CD4-positive, alpha-beta memory T cell (primary cell): Measurements from ENCODE around the gene GPR75. TPM values are rescaled to one million over a fixed set of nuclear protein-coding genes. Genes with fewer than 3 reads are reported as not detected.
A peak's percentile ranks its signal among the peaks of the same experiment; 100 is the strongest.
"Not testable (repeated sequence)": the region's sequence is repeated elsewhere in the genome, so short reads cannot be mapped to it uniquely, and the experiment has no call there.

Experiments used
- CTCF ChIA-PET: fragments of 350-600 bp; sonication (Branson Sonifier 250); formaldehyde crosslinking; loops from one replicate; lab custom pipeline; 2021; ENCODE audit warnings: inconsistent platforms; ENCODE audit not compliant: partially characterized antibody; lab: Charles Lee
- POLR2A ChIA-PET: fragments of 350-600 bp; sonication (Branson Sonifier 250); formaldehyde crosslinking; loops from one replicate; lab custom pipeline; 2021; ENCODE audit not compliant: partially characterized antibody; lab: Charles Lee
- DNase-seq, 5 donors: peaks; one replicate each; pipeline versions ENCODE4 v3.0.0 to v3.0.0-alpha.2; 2020 to 2022; ENCODE audit warnings: mixed read lengths in 1 of 5
- H3K27ac ChIP-seq: one replicate; pipeline ENCODE4 v1.7.0; 2013; ENCODE audit warnings: low read depth, low read length
- H3K27me3 ChIP-seq: 2 replicates; pipeline ENCODE4 v1.7.0; 2013; ENCODE audit warnings: mild to moderate bottlenecking, low read length, moderate library complexity; ENCODE audit not compliant: insufficient read depth
- H3K36me3 ChIP-seq: 2 replicates; pipeline ENCODE4 v1.7.0; 2013; ENCODE audit warnings: mild to moderate bottlenecking, low read length, moderate library complexity; ENCODE audit not compliant: insufficient read depth
- H3K4me1 ChIP-seq: 2 replicates; pipeline ENCODE4 v1.7.0; 2013; ENCODE audit warnings: mild to moderate bottlenecking, low read length, moderate library complexity; ENCODE audit not compliant: insufficient read depth
- H3K4me3 ChIP-seq, 2 donors: one replicate each; pipeline ENCODE4 v1.7.0; 2013; ENCODE audit warnings: low read length in 2 of 2, mild to moderate bottlenecking in 1 of 2
- H3K9me3 ChIP-seq, 2 donors: one replicate each; pipeline ENCODE4 v1.7.0; 2013; ENCODE audit warnings: low read length in 2 of 2, control low read depth in 1 of 2; ENCODE audit not compliant: control insufficient read depth in 1 of 2
- H3K27ac Mint-ChIP-seq, 7 donors: one replicate each; pipeline ENCODE4 v1.8.0; 2020 to 2021; ENCODE audit warnings: mixed read lengths in 7 of 7, mild to moderate bottlenecking in 6 of 7, inconsistent platforms in 3 of 7, moderate library complexity in 3 of 7
- H3K27me3 Mint-ChIP-seq, 2 donors: one replicate each; pipeline ENCODE4 v1.8.0; 2020 to 2021; ENCODE audit warnings: mixed read lengths in 2 of 2
- H3K36me3 Mint-ChIP-seq, 2 donors: one replicate each; pipeline ENCODE4 v1.8.0; 2020 to 2021; ENCODE audit warnings: mixed read lengths in 2 of 2, inconsistent platforms in 1 of 2, mild to moderate bottlenecking in 1 of 2
- H3K4me1 Mint-ChIP-seq, 4 donors: one replicate each; pipeline ENCODE4 v1.8.0; 2020 to 2021; ENCODE audit warnings: mixed read lengths in 4 of 4, mild to moderate bottlenecking in 1 of 4
- H3K4me3 Mint-ChIP-seq, 8 donors: one replicate each; pipeline ENCODE4 v1.8.0; 2020 to 2021; ENCODE audit warnings: mixed read lengths in 8 of 8, mild to moderate bottlenecking in 7 of 8, moderate library complexity in 6 of 8, inconsistent platforms in 3 of 8
- H3K9me3 Mint-ChIP-seq, 8 donors: one replicate each; pipeline ENCODE4 v1.8.0; 2020 to 2021; ENCODE audit warnings: mixed read lengths in 8 of 8, mild to moderate bottlenecking in 5 of 8, inconsistent platforms in 3 of 8, moderate library complexity in 1 of 8
- intact Hi-C: fragments of 100-400 bp; cut with micrococcal nuclease; formaldehyde crosslinking; loops from one replicate; pipeline ENCODE4 v1.15.1; 2023
- polyA plus RNA-seq, 2 donors: library from polyadenylated mRNA; unstranded; fragments of 300-500 nt; fragmentation: Illumina TruSeq; gene quantifications; one replicate each; pipeline ENCODE4 v1.2.3, GENCODE V29; 2021
- total RNA-seq, 2 experiments: library from RNA; stranded (reverse); gene quantifications; one replicate each; pipeline ENCODE4 v1.2.3, GENCODE V29; 2021

The GPR75 gene
- total and polyA plus RNA-seq, 4 experiments from 2014 or later: 3.1 to 4.3 TPM; not detected in 2

GRCh38 chr2:53841651-53842050 lies 18.1 kb downstream of the GPR75 start:
- DNase-seq, H3K4me1 ChIP-seq, H3K4me3 ChIP-seq, H3K27ac Mint-ChIP-seq, H3K9me3 Mint-ChIP-seq, intact Hi-C loops, H3K9me3 ChIP-seq, CTCF ChIA-PET, H3K27me3 Mint-ChIP-seq, H3K36me3 ChIP-seq, POLR2A ChIA-PET, H3K27me3 ChIP-seq, H3K4me3 Mint-ChIP-seq, H3K27ac ChIP-seq: not testable (repeated sequence)
- Mint-ChIP-seq H3K36me3 (peaks cover 0 to 10% of the 10 kb centered on the region in 2 donors), H3K4me1 (peaks cover 5 to 12% (median 8%) of the 10 kb centered on the region in 4 donors)

GRCh38 chr2:53840580-53840979 lies 19.2 kb downstream of the GPR75 start:
- no peak for DNase-seq
- no peak overlapping the region for H3K4me3 Mint-ChIP-seq
- intact Hi-C loops: no loop called here
- H3K9me3 Mint-ChIP-seq: peaks cover 0 to 3% (median 0%) of the 10 kb centered on the region in 8 donors
- H3K27ac ChIP-seq: no peak overlapping the region
- peaks cover 0 to 14% of the 10 kb centered on the region in 2 donors for H3K36me3 Mint-ChIP-seq
- no peaks in the 10 kb centered on the region for H3K27me3 Mint-ChIP-seq
- no peak overlapping the region for H3K27ac Mint-ChIP-seq
- ChIA-PET POLR2A (no interaction called here), CTCF (no interaction called here)
- no peaks in the 10 kb centered on the region for H3K27me3 ChIP-seq
- peaks cover 5 to 12% (median 8%) of the 10 kb centered on the region in 4 donors for H3K4me1 Mint-ChIP-seq
- no peaks in the 10 kb centered on the region for H3K36me3 ChIP-seq
- no peaks in the 10 kb centered on the region for H3K9me3 ChIP-seq
- H3K4me3 ChIP-seq: no peak overlapping the region
- no peaks in the 10 kb centered on the region for H3K4me1 ChIP-seq

GRCh38 chr2:53829980-53830290 lies 29.8 kb downstream of the GPR75 start:
- H3K27me3 ChIP-seq, H3K9me3 Mint-ChIP-seq, H3K4me3 ChIP-seq, H3K27ac Mint-ChIP-seq, DNase-seq, H3K4me1 Mint-ChIP-seq, POLR2A ChIA-PET, H3K4me1 ChIP-seq, H3K4me3 Mint-ChIP-seq, H3K27ac ChIP-seq, intact Hi-C loops, H3K9me3 ChIP-seq, H3K27me3 Mint-ChIP-seq, H3K36me3 ChIP-seq, CTCF ChIA-PET: not testable (repeated sequence)
- H3K36me3 Mint-ChIP-seq: peaks cover 10 to 42% of the 10 kb centered on the region in 2 donors

- Histone ChIP-seq H3K4me1 (no peaks in the 10 kb centered on the region), H3K27me3 (no peaks in the 10 kb centered on the region), H3K9me3 (no peaks in the 10 kb centered on the region), H3K27ac (no peak overlapping the region), H3K4me3 (no peak overlapping the region), H3K36me3 (no peaks in the 10 kb centered on the region)
- Mint-ChIP-seq H3K4me1 (no peaks in the 10 kb centered on the region), H3K9me3 (peaks cover 0 to 6% (median 1%) of the 10 kb centered on the region in 8 donors), H3K4me3 (no peak overlapping the region), H3K27ac (peak overlapping the region in 1 of 7 donors; percentile 29), H3K27me3 (no peaks in the 10 kb centered on the region), H3K36me3 (peaks cover 10 to 37% of the 10 kb centered on the region in 2 donors)
- no peak for DNase-seq
- POLR2A ChIA-PET: no interaction called here
- CTCF ChIA-PET: no interaction called here
- intact Hi-C loops: no loop called here
These were observed 30.3 kb downstream of the GPR75 start for GRCh38 chr2:53829273-53829979.

DNA sequence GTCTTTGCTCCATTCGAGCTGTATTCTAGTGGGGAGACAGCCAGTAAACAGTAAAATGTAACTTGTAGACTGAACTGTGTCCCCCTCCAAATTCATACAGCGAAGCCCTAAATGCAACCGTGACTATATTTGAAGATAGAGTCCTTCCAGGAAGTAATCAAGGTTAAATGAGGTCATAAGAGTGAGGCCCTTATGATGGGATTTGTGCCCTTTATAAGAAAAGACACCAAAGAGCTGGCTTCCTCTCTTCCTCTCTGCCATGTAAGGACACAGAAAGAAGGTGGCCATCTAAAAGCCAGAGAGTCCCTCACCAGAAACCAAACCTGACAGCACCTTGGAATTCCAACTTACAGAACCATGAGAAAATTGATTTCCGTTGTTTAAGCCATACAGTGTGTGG lies 31.4 kb downstream of the GPR75 start:
- Mint-ChIP-seq H3K36me3 (peaks cover 4 to 28% of the 10 kb centered on the region in 2 donors), H3K4me3 (no peak overlapping the region), H3K27ac (no peak overlapping the region)

DNA sequence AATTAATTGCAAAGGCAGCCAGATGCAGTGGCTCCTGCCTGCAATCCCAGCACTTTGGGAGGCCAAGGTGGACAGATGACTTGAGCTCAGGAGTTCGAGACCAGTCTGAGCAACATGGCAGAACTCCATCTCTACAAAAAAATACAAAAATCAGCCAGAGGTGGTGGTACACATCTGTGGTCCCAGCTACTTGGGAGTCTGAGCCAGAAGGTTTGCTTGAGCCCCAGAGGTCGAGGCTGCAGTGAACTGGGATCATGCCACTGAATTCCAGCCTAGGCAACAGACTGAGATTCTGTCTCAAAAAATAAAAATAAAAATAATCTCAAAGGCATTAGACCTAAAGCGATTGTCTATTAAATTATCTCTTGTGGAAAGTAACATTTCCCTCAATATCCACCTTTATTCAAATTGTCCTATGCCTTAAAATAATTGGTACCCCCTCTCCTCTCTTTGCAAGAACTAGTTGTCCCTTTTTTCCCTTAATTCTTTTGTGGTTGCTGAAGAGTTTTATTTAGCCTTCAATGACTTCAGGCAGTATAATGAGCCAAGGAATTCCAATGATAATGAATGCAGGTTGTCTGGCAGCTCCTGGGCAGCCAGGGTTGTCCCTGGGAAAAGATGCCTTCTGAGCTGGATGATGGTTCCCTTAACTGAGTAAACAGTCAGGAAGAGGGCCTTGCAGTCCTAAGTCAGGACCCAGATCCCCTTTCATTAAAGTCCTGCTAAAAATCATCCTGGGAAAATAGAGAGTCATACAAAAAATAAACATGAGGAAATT lies 32.2 kb downstream of the GPR75 start:
- H3K4me1 ChIP-seq: no peaks in the 10 kb centered on the region
- H3K36me3 ChIP-seq: no peaks in the 10 kb centered on the region
- Mint-ChIP-seq H3K4me1 (no peaks in the 10 kb centered on the region), H3K9me3 (peaks cover 0 to 6% (median 1%) of the 10 kb centered on the region in 8 donors), H3K4me3 (no peak overlapping the region), H3K36me3 (peaks cover 3 to 28% of the 10 kb centered on the region in 2 donors), H3K27ac (no peak overlapping the region), H3K27me3 (no peaks in the 10 kb centered on the region)
- no peak overlapping the region for H3K27ac ChIP-seq
- no peaks in the 10 kb centered on the region for H3K9me3 ChIP-seq
- POLR2A ChIA-PET: no interaction called here
- intact Hi-C loops: no loop called here
- CTCF ChIA-PET: no interaction called here
- no peaks in the 10 kb centered on the region for H3K27me3 ChIP-seq
- no peak overlapping the region for H3K4me3 ChIP-seq
- no peak for DNase-seq

More for the DNA sequence above, 31.4 kb downstream of the GPR75 start:
- intact Hi-C loops: no loop called here
- Histone ChIP-seq H3K27me3 (no peaks in the 10 kb centered on the region), H3K27ac (no peak overlapping the region), H3K4me1 (no peaks in the 10 kb centered on the region), H3K4me3 (no peak overlapping the region), H3K9me3 (no peaks in the 10 kb centered on the region), H3K36me3 (no peaks in the 10 kb centered on the region)
- CTCF ChIA-PET: no interaction called here
- H3K4me1 Mint-ChIP-seq: no peaks in the 10 kb centered on the region
- POLR2A ChIA-PET: no interaction called here
- H3K9me3 Mint-ChIP-seq: peaks cover 0 to 6% (median 1%) of the 10 kb centered on the region in 8 donors
- DNase-seq: no peak
- no peaks in the 10 kb centered on the region for H3K27me3 Mint-ChIP-seq

- Mint-ChIP-seq H3K4me1 (no peaks in the 10 kb centered on the region), H3K27ac (peak overlapping the region in 1 of 7 donors; percentile 5)
These were observed 33.0 kb downstream of the GPR75 start for GRCh38 chr2:53826587-53827397.

More at GRCh38 chr2:53826587-53827397, 33.0 kb downstream of the GPR75 start:
- Mint-ChIP-seq H3K9me3 (peaks cover 0 to 6% (median 1%) of the 10 kb centered on the region in 8 donors), H3K36me3 (peaks cover 2 to 26% of the 10 kb centered on the region in 2 donors), H3K27me3 (no peaks in the 10 kb centered on the region), H3K4me3 (no peak overlapping the region)
- no peak overlapping the region for H3K4me3 ChIP-seq
- intact Hi-C loops: no loop called here
- H3K4me1 ChIP-seq: no peaks in the 10 kb centered on the region
- ChIA-PET POLR2A (no interaction called here), CTCF (no interaction called here)
- no peak for DNase-seq
- no peak overlapping the region for H3K27ac ChIP-seq
- no peaks in the 10 kb centered on the region for H3K27me3 ChIP-seq
- no peaks in the 10 kb centered on the region for H3K36me3 ChIP-seq
- H3K9me3 ChIP-seq: no peaks in the 10 kb centered on the region
